ENCODE data around the gene AP1M1. TPM values are rescaled to one million over a fixed set of nuclear protein-coding genes. Genes with fewer than 3 reads are reported as not detected.

Gene AP1M1
- total and polyA plus RNA-seq, 2 of the 4 experiments (the other 2 are of a cell fraction) = 85.1 to 99.1 TPM

GRCh38 chr19:16148443-16149229, 49.1 kb upstream of the AP1M1 start:
- ChIA-PET POLR2A (ENCODE audit: unreplicated experiment) (interaction anchor here (0.6 kb wide), 1 partner anchor 29 kb away, joined by 3 read pairs; no protein-coding TSS in a partner anchor), CTCF (interaction anchor here (1.2 kb wide), 1 partner anchor 13 kb away, joined by 4 read pairs; no protein-coding TSS in a partner anchor)
- peak overlapping the region; percentile 79; the same call in 1 of the 2 replicates for H4K91ac ChIP-seq (ENCODE audit: insufficient read depth, low read depth, low read length)
- no peaks in the 10 kb centered on the region for H4K20me1 ChIP-seq (ENCODE audit: insufficient read depth, low read length)
- peak overlapping the region; percentile 53 for H3K4me2 ChIP-seq (ENCODE audit: low read depth, low read length)
- peak overlapping the region; percentile 52 for H3K4ac ChIP-seq (ENCODE audit: low read depth, low read length)
- peak overlapping the region; percentile 46 for H2AFZ ChIP-seq (replicated peaks; ENCODE audit: low read length, poor library complexity)
- peaks cover 13% of the 10 kb centered on the region; the same call in 1 of the 2 replicates for H3K9me1 ChIP-seq (ENCODE audit: insufficient read depth, low read length)
- H4K8ac ChIP-seq (ENCODE audit: low read depth in 2 of 2, low read length in 2 of 2) = peak overlapping the region in 1 of 2 experiments; percentile 68; a peak in 3 of 4 replicates
- H4K5ac ChIP-seq (ENCODE audit: low read depth, low read length) = no peak overlapping the region; the same call in 1 of the 2 replicates
- no peak for DNase-seq
- H2BK5ac ChIP-seq (ENCODE audit: low read depth, low read length, poor library complexity, severe bottlenecking) = peak overlapping the region; percentile 39
- dilution Hi-C loops (cut with HindIII; ENCODE audit: low sequenced_read_pairs, unreplicated experiment) (no loop called here), in situ Hi-C loops (cut with MboI; ENCODE audit: low sequenced_read_pairs) (no loop called here), intact Hi-C loops (cut with micrococcal nuclease) (loop anchor here (5.0 kb wide), 1 partner anchor 36 kb away; the partner anchor contains the start of gene RAB8A)
- H3K18ac ChIP-seq (ENCODE audit: low read depth, low read length) = peak overlapping the region; percentile 38
- H3K56ac ChIP-seq (ENCODE audit: extremely low read depth, insufficient read depth, low read length) = no peak overlapping the region
- no peak overlapping the region for H3K23ac ChIP-seq (ENCODE audit: low read depth, low read length)
- H3K27me3 ChIP-seq (ENCODE audit: control insufficient read depth, insufficient read depth, low read length) = no peaks in the 10 kb centered on the region; the same call in 1 of the 2 replicates
- 0 out of 3 replicates have a peak overlapping the region, but pooled peaks have one; percentile 53 for H2BK15ac ChIP-seq (ENCODE audit: low read depth, low read length)
- BruUV-seq (replicated peaks) = no TSS peak
- 0 out of 2 replicates have a peak overlapping the region, but pooled peaks have one; percentile 48 for H3K14ac ChIP-seq (replicated peaks; ENCODE audit: low read depth, low read length)
- no peak overlapping the region for H3K4me3 ChIP-seq (ENCODE audit: insufficient read depth, low read depth, low read length)
- 74% methylated on average over 6 of the region's 8 CpGs; no CpG with 5 or more reads in 1 of the 2 experiments for WGBS, 2 experiments (ENCODE audit: extremely low coverage in 2 of 2, insufficient read length in 1 of 2)
- H3K27ac ChIP-seq (ENCODE audit: insufficient read depth, low read length) = peak overlapping the region; percentile 80
- H2AK9ac ChIP-seq (replicated peaks; ENCODE audit: low read depth, low read length, poor library complexity) = peak overlapping the region; percentile 1
- no peaks in the 10 kb centered on the region for H3K9me3 ChIP-seq (ENCODE audit: control insufficient read depth, insufficient read depth, low read length)
- no peaks in the 10 kb centered on the region for H3K79me1 ChIP-seq (ENCODE audit: low read depth in 1 of 2, low read length in 2 of 2)
- peak overlapping the region; percentile 49; the same call in 1 of the 2 replicates for H2AK5ac ChIP-seq (ENCODE audit: low read depth, low read length)
- peaks cover 6% of the 10 kb centered on the region for H3K4me1 ChIP-seq (ENCODE audit: control insufficient read depth, insufficient read depth, low read length)
- no peak; the same call in 1 of the 2 replicates for ATAC-seq (ENCODE audit: low read depth)
- peak overlapping the region; percentile 11 for H2BK20ac ChIP-seq (ENCODE audit: low read depth, low read length)
- H2BK120ac ChIP-seq (ENCODE audit: low read depth, low read length) = peak overlapping the region; percentile 71
- TF ChIP-seq MXI1 (IDR thresholded peaks at IDR 0.05; ENCODE audit: borderline replicate concordance, low read depth, low read length) (no peak), CEBPB (IDR thresholded peaks at IDR 0.05; ENCODE audit: low read depth, low read length) (no peak), RFX5 (IDR thresholded peaks at IDR 0.05; ENCODE audit: low read depth, low read length) (no peak), SMC3 (IDR thresholded peaks at IDR 0.05; ENCODE audit: low read depth, low read length) (no peak)
- no peaks in the 10 kb centered on the region for H3K36me3 ChIP-seq (ENCODE audit: control insufficient read depth, insufficient read depth, low read length)
- H3K9ac ChIP-seq (ENCODE audit: low read depth, low read length) = no peak overlapping the region

Measured in IMR-90 (cell line).